ENCODE data around the gene ZMAT3.

DNA sequence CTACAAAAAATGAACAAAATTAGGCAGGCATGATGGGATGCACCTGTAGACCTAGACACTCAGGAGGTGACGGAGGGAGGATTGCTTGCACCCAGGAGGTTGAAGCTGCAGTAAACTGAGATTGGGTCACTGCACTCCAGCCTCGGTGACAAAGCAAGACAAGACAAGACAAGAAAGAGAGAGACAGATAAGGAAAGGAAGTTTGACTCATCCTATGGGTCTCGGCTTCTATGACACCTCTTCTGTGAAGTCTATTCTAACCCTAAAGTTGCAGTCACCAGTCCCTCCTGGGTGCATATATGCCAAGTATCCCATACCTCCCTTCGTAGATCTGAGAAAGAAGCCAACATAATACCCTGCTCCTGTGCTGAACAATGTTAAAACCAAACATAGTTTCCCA, 7.9 kb upstream of the ZMAT3 start:
- TF ChIP-seq POLR2A (IDR thresholded peaks at IDR 0.05; ENCODE audit: low read depth, low read length) = no peak
- no peak for TF ChIP-seq POLR2AphosphoS5 (IDR thresholded peaks at IDR 0.05; ENCODE audit: low read depth, low read length)
- no peak for TF ChIP-seq SPI1 (IDR thresholded peaks at IDR 0.05; ENCODE audit: low read depth, low read length)
- no peak for TF ChIP-seq PAX5 (IDR thresholded peaks at IDR 0.05; ENCODE audit: insufficient read depth, low read length, severe bottlenecking)

Measured in GM12891 (cell line).